ENCODE data around the gene TSHZ2. TPM values are rescaled to one million over a fixed set of nuclear protein-coding genes. Genes with fewer than 3 reads are reported as not detected.

The TSHZ2 gene
- total and polyA plus RNA-seq, 2 of the 4 experiments (the other 2 are of a cell fraction), result under 0.01 to 0.02 TPM

- no peaks in the 10 kb centered on the region for H3K9me3 ChIP-seq (ENCODE audit: control insufficient read depth, insufficient read depth, low read length)
- no peak overlapping the region for H3K4ac ChIP-seq (ENCODE audit: low read depth, low read length)
- no peak overlapping the region for H3K9ac ChIP-seq (ENCODE audit: low read depth, low read length)
- H2AK5ac ChIP-seq (ENCODE audit: low read depth, low read length), result no peak overlapping the region
- ChIA-PET CTCF (interaction anchor here (1.1 kb wide), 1 partner anchor 19 kb away, joined by 3 read pairs; no protein-coding TSS in a partner anchor), POLR2A (ENCODE audit: unreplicated experiment) (no interaction called here)
- no peaks in the 10 kb centered on the region for H3K36me3 ChIP-seq (ENCODE audit: control insufficient read depth, insufficient read depth, low read length)
- no peak overlapping the region for H2AFZ ChIP-seq (replicated peaks; ENCODE audit: low read length, poor library complexity)
- H2BK20ac ChIP-seq (ENCODE audit: low read depth, low read length), result no peak overlapping the region
- no peak overlapping the region for H3K23ac ChIP-seq (ENCODE audit: low read depth, low read length)
- dilution Hi-C loops (cut with HindIII; ENCODE audit: low sequenced_read_pairs, unreplicated experiment), result no loop called here
- H3K56ac ChIP-seq (ENCODE audit: extremely low read depth, insufficient read depth, low read length), result no peak overlapping the region
- H2BK120ac ChIP-seq (ENCODE audit: low read depth, low read length), result no peak overlapping the region
- no peak overlapping the region for H2AK9ac ChIP-seq (replicated peaks; ENCODE audit: low read depth, low read length, poor library complexity)
- ATAC-seq (ENCODE audit: low read depth) (no peak), DNase-seq (no peak)
- H3K4me2 ChIP-seq (ENCODE audit: low read depth, low read length), result no peak overlapping the region
- H4K8ac ChIP-seq (ENCODE audit: low read depth in 2 of 2, low read length in 2 of 2), result no peak overlapping the region
- no peaks in the 10 kb centered on the region for H3K79me1 ChIP-seq (ENCODE audit: low read depth in 1 of 2, low read length in 2 of 2)
- H3K18ac ChIP-seq (ENCODE audit: low read depth, low read length), result no peak overlapping the region
- H3K4me1 ChIP-seq (ENCODE audit: control insufficient read depth, insufficient read depth, low read length), result no peaks in the 10 kb centered on the region
- no peak overlapping the region for H3K14ac ChIP-seq (replicated peaks; ENCODE audit: low read depth, low read length)
- in situ Hi-C loops (cut with MboI; ENCODE audit: low sequenced_read_pairs), result loop anchor here (25.0 kb wide), 1 partner anchor 785 kb away; no protein-coding TSS in a partner anchor
- H2BK5ac ChIP-seq (ENCODE audit: low read depth, low read length, poor library complexity, severe bottlenecking), result no peak overlapping the region
- H3K9me1 ChIP-seq (ENCODE audit: insufficient read depth, low read length), result no peaks in the 10 kb centered on the region
- H4K5ac ChIP-seq (ENCODE audit: low read depth, low read length), result no peak overlapping the region
- H2BK15ac ChIP-seq (ENCODE audit: low read depth, low read length), result no peak overlapping the region
- no peak for TF ChIP-seq NFE2L2 (IDR thresholded peaks at IDR 0.05; ENCODE audit: low read depth, low read length)
- no peak for TF ChIP-seq CHD1 (IDR thresholded peaks at IDR 0.05; ENCODE audit: low read depth, low read length)
- no peak for TF ChIP-seq SMC3 (IDR thresholded peaks at IDR 0.05; ENCODE audit: low read depth, low read length)
- TF ChIP-seq BHLHE40 (IDR thresholded peaks at IDR 0.05; ENCODE audit: low read depth, low read length), result no peak
- no peak for TF ChIP-seq CTCF (conservative IDR thresholded peaks at IDR 0.05; ENCODE audit: low read depth, low read length)
- TF ChIP-seq MXI1 (IDR thresholded peaks at IDR 0.05; ENCODE audit: borderline replicate concordance, low read depth, low read length), result no peak
- TF ChIP-seq RCOR1 (IDR thresholded peaks at IDR 0.05; ENCODE audit: insufficient replicate concordance, low read length), result no peak
- TF ChIP-seq, protein P1, sequence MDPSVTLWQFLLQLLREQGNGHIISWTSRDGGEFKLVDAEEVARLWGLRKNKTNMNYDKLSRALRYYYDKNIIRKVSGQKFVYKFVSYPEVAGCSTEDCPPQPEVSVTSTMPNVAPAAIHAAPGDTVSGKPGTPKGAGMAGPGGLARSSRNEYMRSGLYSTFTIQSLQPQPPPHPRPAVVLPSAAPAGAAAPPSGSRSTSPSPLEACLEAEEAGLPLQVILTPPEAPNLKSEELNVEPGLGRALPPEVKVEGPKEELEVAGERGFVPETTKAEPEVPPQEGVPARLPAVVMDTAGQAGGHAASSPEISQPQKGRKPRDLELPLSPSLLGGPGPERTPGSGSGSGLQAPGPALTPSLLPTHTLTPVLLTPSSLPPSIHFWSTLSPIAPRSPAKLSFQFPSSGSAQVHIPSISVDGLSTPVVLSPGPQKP (IDR thresholded peaks at IDR 0.05; ENCODE audit: borderline replicate concordance, low read depth, low read length), result no peak
- TF ChIP-seq MAZ (IDR thresholded peaks at IDR 0.05; ENCODE audit: borderline replicate concordance, low read depth, low read length), result no peak
- TF ChIP-seq MAFK (IDR thresholded peaks at IDR 0.05; ENCODE audit: low read depth, low read length), result no peak
- no peaks in the 10 kb centered on the region for H3K27me3 ChIP-seq (ENCODE audit: control insufficient read depth, insufficient read depth, low read length)
- no peaks in the 10 kb centered on the region for H4K20me1 ChIP-seq (ENCODE audit: insufficient read depth, low read length)
- H3K4me3 ChIP-seq (ENCODE audit: insufficient read depth, low read depth, low read length), result no peak overlapping the region
- H3K27ac ChIP-seq (ENCODE audit: insufficient read depth, low read length), result no peak overlapping the region
- BruUV-seq (replicated peaks), result no TSS peak
- intact Hi-C loops (cut with micrococcal nuclease), result no loop called here
- no peak overlapping the region for H4K91ac ChIP-seq (ENCODE audit: insufficient read depth, low read depth, low read length)
Observed at GRCh38 chr20:53152228-53152627, 180.1 kb downstream of the TSHZ2 start.

Data from IMR-90 (cell line).